Mammary epithelial cell (primary cell): ENCODE measurements around the gene ZFHX3.

Source experiments
- CTCF ChIP-seq, 2 donors: IDR thresholded peaks in 1 of 2; conservative IDR thresholded peaks in 1 of 2; 2 replicates each; pipeline ENCODE4 v1.5.1; 2011 to 2012; ENCODE audit warnings: inconsistent platforms in 2 of 2, low read length in 2 of 2, mild to moderate bottlenecking in 2 of 2, control low read depth in 1 of 2, low read depth in 1 of 2; ENCODE audit not compliant: insufficient read depth in 1 of 2; ENCODE audit errors: extremely low read depth in 1 of 2
- EZH2 ChIP-seq: IDR thresholded peaks from 2 replicates; pipeline ENCODE4 v1.6.1; 2012; ENCODE audit warnings: low read length, inconsistent platforms, borderline replicate concordance

- TF ChIP-seq CTCF (conservative IDR thresholded peaks at IDR 0.05 in 1 of 2, IDR thresholded peaks at IDR 0.05 in 1 of 2; ENCODE audit: extremely low read depth in 1 of 2, insufficient read depth in 1 of 2, low read depth in 1 of 2, low read length in 2 of 2) (no peak), EZH2 (no peak)
These were observed 61.9 kb downstream of the ZFHX3 start for GRCh38 chr16:72985995-72986394.
